AG04450 (cell line): ENCODE results near the gene ZC3H12D. TPM values are rescaled to one million over a fixed set of nuclear protein-coding genes. Genes with fewer than 3 reads are reported as not detected.

Experiments
- CTCF ChIA-PET: fragments of 300-600, 350-600 bp; formaldehyde crosslinking; extraction: SDS; loops from one replicate; lab custom pipeline; 2022; ENCODE audit warnings: antibody characterized with exemption, inconsistent platforms; lab: Charles Lee
- POLR2A ChIA-PET: fragments of 350-600 bp; formaldehyde crosslinking; extraction: SDS; loops from one replicate; lab custom pipeline; 2021; ENCODE audit warnings: antibody characterized with exemption, inconsistent platforms; lab: Yijun Ruan, JAX
- DNase-seq: peaks from one replicate; pipeline ENCODE4 v3.0.0-alpha.2; 2011; ENCODE audit warnings: low read depth, low spot score
- H3K27ac ChIP-seq: one replicate; pipeline ENCODE4 v1.5.1; 2012; ENCODE audit warnings: low read depth, low read length, control low read depth
- H3K27me3 ChIP-seq: one replicate; pipeline ENCODE4 v1.6.0; 2012; ENCODE audit warnings: low read length; ENCODE audit not compliant: control insufficient read depth, insufficient read depth
- H3K4me3 ChIP-seq: 2 replicates; pipeline ENCODE4 v1.5.1; 2011; ENCODE audit warnings: mild to moderate bottlenecking, low read depth, low read length, control low read depth
- H3K9me3 ChIP-seq: 2 replicates; pipeline ENCODE4 v1.5.1; 2012; ENCODE audit warnings: low read length; ENCODE audit not compliant: control insufficient read depth, insufficient read depth
- polyA minus RNA-seq: library from RNA; depleted of rRNA, polyadenylated mRNA; stranded (reverse); fragments of >200 nt; gene quantifications from 2 replicates; pipeline ENCODE4 v1.2.3, GENCODE V29; 2011; rRNA and poly(A)+ RNA removed
- polyA plus RNA-seq: library from polyadenylated mRNA; depleted of rRNA; stranded (reverse); fragments of >200 nt; gene quantifications from 2 replicates; pipeline ENCODE4 v1.2.3, GENCODE V29; 2011; rRNA removed
- TF ChIP-seq, protein P1 (sequence below): IDR thresholded peaks from 2 replicates; pipeline ENCODE4 v1.5.1; 2011; ENCODE audit warnings: low read depth, low read length, control low read depth, inconsistent platforms

ZC3H12D gene
- polyA plus RNA-seq (0.01 and 0.02 TPM in 2 replicates), polyA minus RNA-seq (not detected in 2 replicates)

DNA sequence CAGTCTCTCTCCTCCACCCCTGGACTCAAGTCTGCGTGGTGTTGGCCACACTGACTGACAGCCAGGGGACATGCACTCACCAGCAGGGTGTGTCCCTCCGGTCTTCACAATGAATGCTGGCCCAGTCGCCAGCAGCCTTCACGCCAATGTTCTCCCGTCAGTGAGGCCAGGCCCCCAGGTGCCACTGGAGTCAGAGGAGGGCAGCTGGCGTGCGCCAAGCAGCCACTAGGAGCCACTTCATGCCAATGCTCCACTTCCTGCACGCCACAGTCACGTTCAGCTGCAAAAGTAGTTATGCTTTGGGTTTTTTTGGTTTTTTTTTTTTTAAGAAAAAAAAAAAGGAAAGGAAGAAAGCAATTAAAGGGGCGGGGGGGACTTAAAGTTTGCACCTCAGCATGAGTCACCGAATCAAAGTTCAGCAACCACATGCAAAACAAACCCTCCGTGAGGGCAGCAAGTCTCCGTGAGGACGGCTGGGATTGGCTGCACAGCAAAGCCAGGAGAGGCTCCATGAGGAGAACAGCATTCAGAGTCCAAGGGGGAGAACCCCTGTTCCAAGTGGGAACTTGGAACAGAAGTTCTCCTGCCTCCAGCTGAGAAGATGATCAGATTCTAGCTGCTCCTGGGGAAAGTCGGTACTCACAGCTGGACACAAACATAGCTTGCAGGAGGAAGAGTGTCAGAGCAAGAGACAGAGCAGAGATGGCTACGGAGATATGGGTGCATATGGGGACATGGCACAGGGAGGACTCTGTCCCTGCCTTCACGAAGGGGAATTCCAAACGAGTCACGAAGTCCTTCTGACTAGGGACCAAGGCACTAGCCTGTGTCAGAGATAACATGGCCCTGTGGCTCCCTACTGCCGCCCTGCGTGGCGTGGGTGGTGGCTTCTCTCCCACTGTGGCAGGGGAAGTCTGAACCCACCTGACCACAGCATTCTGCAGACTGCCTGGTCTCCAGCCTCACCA is at the start of gene ZC3H12D:
TSS of gene ZC3H12D (minus strand) at position 282 of the 968 bp plus-strand sequence. CDS start 10,471 bp downstream, outside the sequence.
- Histone ChIP-seq H3K9me3 (peaks cover 2% of the 10 kb centered on the region; the same call in 1 of the 2 replicates), H3K4me3 (no peak within 1 kb of the TSS), H3K27ac (no peak within 1 kb of the TSS), H3K27me3 (no peaks in the 10 kb centered on the region)
- TF ChIP-seq, protein P1, sequence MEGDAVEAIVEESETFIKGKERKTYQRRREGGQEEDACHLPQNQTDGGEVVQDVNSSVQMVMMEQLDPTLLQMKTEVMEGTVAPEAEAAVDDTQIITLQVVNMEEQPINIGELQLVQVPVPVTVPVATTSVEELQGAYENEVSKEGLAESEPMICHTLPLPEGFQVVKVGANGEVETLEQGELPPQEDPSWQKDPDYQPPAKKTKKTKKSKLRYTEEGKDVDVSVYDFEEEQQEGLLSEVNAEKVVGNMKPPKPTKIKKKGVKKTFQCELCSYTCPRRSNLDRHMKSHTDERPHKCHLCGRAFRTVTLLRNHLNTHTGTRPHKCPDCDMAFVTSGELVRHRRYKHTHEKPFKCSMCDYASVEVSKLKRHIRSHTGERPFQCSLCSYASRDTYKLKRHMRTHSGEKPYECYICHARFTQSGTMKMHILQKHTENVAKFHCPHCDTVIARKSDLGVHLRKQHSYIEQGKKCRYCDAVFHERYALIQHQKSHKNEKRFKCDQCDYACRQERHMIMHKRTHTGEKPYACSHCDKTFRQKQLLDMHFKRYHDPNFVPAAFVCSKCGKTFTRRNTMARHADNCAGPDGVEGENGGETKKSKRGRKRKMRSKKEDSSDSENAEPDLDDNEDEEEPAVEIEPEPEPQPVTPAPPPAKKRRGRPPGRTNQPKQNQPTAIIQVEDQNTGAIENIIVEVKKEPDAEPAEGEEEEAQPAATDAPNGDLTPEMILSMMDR, result 0 out of 2 replicates have a peak, but pooled peaks have one; percentile 9
- no peak for DNase-seq
- POLR2A ChIA-PET, result no interaction called here
- CTCF ChIA-PET, result interaction anchor here (0.9 kb wide), 1 partner anchor 10 kb away, joined by 3 read pairs; no protein-coding TSS in a partner anchor

- Histone ChIP-seq H3K27ac (no peak overlapping the region), H3K4me3 (no peak overlapping the region), H3K9me3 (no peaks in the 10 kb centered on the region), H3K27me3 (no peaks in the 10 kb centered on the region)
- CTCF ChIA-PET, result interaction anchor here (0.7 kb wide), 1 partner anchor 951 kb away, joined by 8 read pairs; no protein-coding TSS in a partner anchor
- TF ChIP-seq, protein P1, result no peak
- no peak for DNase-seq
- POLR2A ChIA-PET, result no interaction called here
Observed at GRCh38 chr6:149529650-149530049, 44.8 kb upstream of the ZC3H12D start.

GRCh38 chr6:149515494-149515893 is 30.7 kb upstream of the ZC3H12D start:
- ChIA-PET POLR2A (interaction anchor here (0.6 kb wide), 1 partner anchor 25 kb away, joined by 4 read pairs; no protein-coding TSS in a partner anchor), CTCF (interaction anchor here (1.0 to 5.3 kb wide), 4 partner anchors 9 to 487 kb away, joined by 3 to 128 read pairs (median 28); no protein-coding TSS in a partner anchor)
- TF ChIP-seq, protein P1, result no peak
- no peak overlapping the region for H3K4me3 ChIP-seq
- no peaks in the 10 kb centered on the region for H3K27me3 ChIP-seq
- H3K9me3 ChIP-seq, result no peaks in the 10 kb centered on the region
- no peak for DNase-seq
- no peak overlapping the region for H3K27ac ChIP-seq

GRCh38 chr6:149513915-149514314 is 29.1 kb upstream of the ZC3H12D start:
- ChIA-PET POLR2A (no interaction called here), CTCF (interaction anchor here (0.6 to 1.5 kb wide), 3 partner anchors 82 to 1417 kb away, joined by 3 to 11 read pairs (median 4); no protein-coding TSS in a partner anchor)
- Histone ChIP-seq H3K27ac (no peak overlapping the region), H3K9me3 (no peaks in the 10 kb centered on the region), H3K27me3 (no peaks in the 10 kb centered on the region), H3K4me3 (no peak overlapping the region)
- no peak for DNase-seq
- TF ChIP-seq, protein P1, result no peak
